Peyer's patch (tissue), 4 donors: ENCODE measurements around the gene PDK2.

Source experiments
- POLR2A ChIP-seq, 2 donors: fragments of 450-650 bp; IDR thresholded peaks; one replicate each; pipeline ENCODE4 v1.5.1; 2017; ENCODE audit warnings: antibody characterized with exemption in 2 of 2, mild to moderate bottlenecking in 2 of 2, moderate library complexity in 2 of 2
- TF ChIP-seq, protein P1 (sequence below), 6 experiments: fragments of 450-650 bp in 4 of 6; fragments of 200-600 bp in 2 of 6; sonication (generic) in 1 of 6; IDR thresholded peaks; one replicate each; pipeline ENCODE4 v1.5.1; 2017 to 2019; ENCODE audit warnings: antibody characterized with exemption in 6 of 6, mild to moderate bottlenecking in 3 of 6, moderate library complexity in 1 of 6

DNA sequence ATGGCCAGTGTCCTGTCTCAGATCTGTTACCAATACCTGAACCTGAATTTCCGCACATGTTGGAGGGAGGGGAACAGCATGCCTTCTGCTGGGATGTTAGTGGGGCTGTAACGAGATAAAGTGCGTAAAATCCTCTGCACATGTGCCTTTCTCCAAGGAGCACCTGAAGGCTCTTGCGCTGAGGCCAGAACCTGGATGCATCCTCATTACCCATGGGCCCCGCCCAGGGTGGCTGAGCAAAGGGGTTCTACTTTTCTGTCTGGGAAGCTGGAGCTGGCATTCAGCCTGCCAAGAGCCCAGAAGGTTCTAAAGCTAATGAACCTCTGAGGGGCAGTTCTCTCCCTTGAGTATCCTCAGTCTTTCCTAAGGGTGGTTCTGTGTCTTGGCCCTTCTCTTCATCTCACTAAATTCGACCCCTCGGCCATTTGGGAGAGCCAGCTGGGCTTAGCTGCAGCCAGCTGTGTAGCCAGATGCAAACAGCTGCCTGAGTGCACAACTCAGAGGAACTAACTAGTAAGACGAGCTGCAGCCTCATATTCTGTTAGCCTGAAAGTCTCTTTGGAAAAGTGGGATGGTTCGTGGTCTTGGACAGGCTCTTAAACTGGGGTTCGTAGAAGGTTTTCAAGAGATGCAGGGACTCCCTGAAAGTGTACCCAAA is 36.7 kb upstream of the PDK2 start:
- TF ChIP-seq, protein P1, sequence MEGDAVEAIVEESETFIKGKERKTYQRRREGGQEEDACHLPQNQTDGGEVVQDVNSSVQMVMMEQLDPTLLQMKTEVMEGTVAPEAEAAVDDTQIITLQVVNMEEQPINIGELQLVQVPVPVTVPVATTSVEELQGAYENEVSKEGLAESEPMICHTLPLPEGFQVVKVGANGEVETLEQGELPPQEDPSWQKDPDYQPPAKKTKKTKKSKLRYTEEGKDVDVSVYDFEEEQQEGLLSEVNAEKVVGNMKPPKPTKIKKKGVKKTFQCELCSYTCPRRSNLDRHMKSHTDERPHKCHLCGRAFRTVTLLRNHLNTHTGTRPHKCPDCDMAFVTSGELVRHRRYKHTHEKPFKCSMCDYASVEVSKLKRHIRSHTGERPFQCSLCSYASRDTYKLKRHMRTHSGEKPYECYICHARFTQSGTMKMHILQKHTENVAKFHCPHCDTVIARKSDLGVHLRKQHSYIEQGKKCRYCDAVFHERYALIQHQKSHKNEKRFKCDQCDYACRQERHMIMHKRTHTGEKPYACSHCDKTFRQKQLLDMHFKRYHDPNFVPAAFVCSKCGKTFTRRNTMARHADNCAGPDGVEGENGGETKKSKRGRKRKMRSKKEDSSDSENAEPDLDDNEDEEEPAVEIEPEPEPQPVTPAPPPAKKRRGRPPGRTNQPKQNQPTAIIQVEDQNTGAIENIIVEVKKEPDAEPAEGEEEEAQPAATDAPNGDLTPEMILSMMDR (IDR thresholded peaks at IDR 0.05), result no peak
- no peak for TF ChIP-seq POLR2A (IDR thresholded peaks at IDR 0.05)
